BE2C (cell line): ENCODE results near the gene LSS.

Experiments used
- DNase-seq: peaks from one replicate; pipeline ENCODE4 v3.0.0-alpha.2; 2020
- H3K27me3 ChIP-seq: fragments of 250-450 bp; sonication (Bioruptor Pico); 2 replicates; pipeline ENCODE4 v1.5.1; 2020; ENCODE audit warnings: mild to moderate bottlenecking
- H3K36me3 ChIP-seq: fragments of 250-450 bp; sonication (Bioruptor Pico); 2 replicates; pipeline ENCODE4 v1.5.1; 2020; ENCODE audit warnings: mild to moderate bottlenecking
- H3K4me1 ChIP-seq: fragments of 250-450 bp; sonication (Bioruptor Pico); 2 replicates; pipeline ENCODE4 v1.5.1; 2020
- H3K4me3 ChIP-seq: 2 replicates; pipeline ENCODE4 v1.5.1; 2011; ENCODE audit warnings: low read depth, low read length
- H3K9me3 ChIP-seq: fragments of 250-450 bp; sonication (Bioruptor Pico); 2 replicates; pipeline ENCODE4 v1.5.1; 2020
- TF ChIP-seq, protein P1 (sequence below): IDR thresholded peaks from 2 replicates; pipeline ENCODE4 v1.5.1; 2012; ENCODE audit warnings: mild to moderate bottlenecking, low read depth, low read length

The LSS gene

DNA sequence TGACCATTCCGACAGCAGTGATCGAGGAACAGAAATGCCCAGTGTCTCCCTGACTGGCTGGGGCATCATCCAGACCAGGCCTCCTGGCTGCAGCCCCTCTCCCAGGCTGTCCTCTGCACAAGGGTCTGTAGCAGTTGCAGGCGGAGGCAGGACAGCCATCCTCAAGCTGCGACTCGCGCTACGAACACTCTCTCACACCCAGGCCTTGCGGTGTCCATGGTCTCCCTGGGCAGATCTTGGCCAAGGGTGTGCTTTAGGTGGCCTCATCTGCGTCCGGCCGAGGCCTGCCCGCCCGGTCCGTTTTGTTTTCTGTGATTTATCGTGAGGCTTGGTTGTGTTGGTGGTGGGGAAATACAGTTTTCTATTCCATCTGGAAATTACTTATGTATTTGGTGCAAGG, 88.9 kb downstream of the LSS start:
- no peak for DNase-seq
- Histone ChIP-seq H3K9me3 (peaks cover 5% of the 10 kb centered on the region; the same call in 1 of the 2 replicates), H3K36me3 (no peaks in the 10 kb centered on the region), H3K4me3 (no peak overlapping the region), H3K4me1 (no peaks in the 10 kb centered on the region), H3K27me3 (no peaks in the 10 kb centered on the region)
- TF ChIP-seq, protein P1, sequence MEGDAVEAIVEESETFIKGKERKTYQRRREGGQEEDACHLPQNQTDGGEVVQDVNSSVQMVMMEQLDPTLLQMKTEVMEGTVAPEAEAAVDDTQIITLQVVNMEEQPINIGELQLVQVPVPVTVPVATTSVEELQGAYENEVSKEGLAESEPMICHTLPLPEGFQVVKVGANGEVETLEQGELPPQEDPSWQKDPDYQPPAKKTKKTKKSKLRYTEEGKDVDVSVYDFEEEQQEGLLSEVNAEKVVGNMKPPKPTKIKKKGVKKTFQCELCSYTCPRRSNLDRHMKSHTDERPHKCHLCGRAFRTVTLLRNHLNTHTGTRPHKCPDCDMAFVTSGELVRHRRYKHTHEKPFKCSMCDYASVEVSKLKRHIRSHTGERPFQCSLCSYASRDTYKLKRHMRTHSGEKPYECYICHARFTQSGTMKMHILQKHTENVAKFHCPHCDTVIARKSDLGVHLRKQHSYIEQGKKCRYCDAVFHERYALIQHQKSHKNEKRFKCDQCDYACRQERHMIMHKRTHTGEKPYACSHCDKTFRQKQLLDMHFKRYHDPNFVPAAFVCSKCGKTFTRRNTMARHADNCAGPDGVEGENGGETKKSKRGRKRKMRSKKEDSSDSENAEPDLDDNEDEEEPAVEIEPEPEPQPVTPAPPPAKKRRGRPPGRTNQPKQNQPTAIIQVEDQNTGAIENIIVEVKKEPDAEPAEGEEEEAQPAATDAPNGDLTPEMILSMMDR: no peak

DNA sequence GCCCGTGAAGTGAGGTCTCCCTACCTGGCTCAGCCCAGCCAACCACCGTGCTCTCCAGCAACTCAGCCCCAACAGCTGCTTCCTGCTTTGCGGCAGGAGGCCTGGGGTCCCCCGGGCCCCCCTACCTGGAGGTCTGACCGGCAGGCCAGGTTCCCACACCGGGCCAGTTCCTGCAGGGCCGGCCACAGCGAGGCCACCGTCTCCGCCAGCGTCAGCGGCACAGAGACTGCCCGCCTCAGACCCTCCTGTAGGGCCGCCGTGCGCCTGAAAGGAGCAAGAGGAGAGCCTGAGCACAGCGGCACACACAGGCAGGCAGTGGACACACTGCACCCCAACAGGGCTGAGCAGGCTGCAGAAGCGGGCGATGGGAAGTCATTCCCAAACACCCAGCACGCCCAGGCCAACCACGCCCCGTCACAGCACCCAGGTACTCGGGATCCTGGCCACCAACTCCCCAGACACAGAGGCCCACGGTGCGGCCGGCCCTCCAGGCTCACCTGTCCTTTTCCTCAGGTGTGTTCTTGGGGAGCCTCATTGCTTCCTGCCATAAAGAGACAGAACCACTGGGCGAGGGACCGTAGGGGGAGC, 90.1 kb downstream of the LSS start:
- H3K36me3 ChIP-seq: no peaks in the 10 kb centered on the region

More for the DNA sequence above, 90.1 kb downstream of the LSS start:
- Histone ChIP-seq H3K4me3 (no peak overlapping the region), H3K27me3 (no peaks in the 10 kb centered on the region), H3K4me1 (no peaks in the 10 kb centered on the region), H3K9me3 (peaks cover 5% of the 10 kb centered on the region; the same call in 1 of the 2 replicates)
- TF ChIP-seq, protein P1: no peak
- DNase-seq: no peak
